Uterus (tissue), 2 donors: Measurements from ENCODE around the gene ACIN1.

Experiments used
- CTCF ChIP-seq, 4 experiments: fragments of 200-600 bp in 2 of 4; fragments of 450-650 bp in 2 of 4; sonication (generic) in 2 of 4; IDR thresholded peaks; one replicate each; pipeline ENCODE4 v1.5.1; 2016 to 2019; ENCODE audit warnings: antibody characterized with exemption in 4 of 4, mild to moderate bottlenecking in 2 of 4, moderate library complexity in 1 of 4
- POLR2A ChIP-seq, 2 donors: fragments of 450-650 bp; IDR thresholded peaks; one replicate each; pipeline ENCODE4 v1.6.1; 2016; ENCODE audit warnings: antibody characterized with exemption in 2 of 2, mild to moderate bottlenecking in 1 of 2, moderate library complexity in 1 of 2

- TF ChIP-seq CTCF (IDR thresholded peaks at IDR 0.05), result no peak
- no peak for TF ChIP-seq POLR2A (IDR thresholded peaks at IDR 0.05)
These were observed 15.8 kb upstream of the ACIN1 start for GRCh38 chr14:23110579-23111365.
